Tongue (tissue), 2 donors: ENCODE results near the gene VWA5B2. TPM values are rescaled to one million over a fixed set of nuclear protein-coding genes. Genes with fewer than 3 reads are reported as not detected.
"Not testable (repeated sequence)": the region's sequence is repeated elsewhere in the genome, so short reads cannot be mapped to it uniquely, and the experiment has no call there.

Experiments
- DNase-seq: peaks from one replicate; pipeline ENCODE4 v3.0.0-alpha.2; 2015
- total RNA-seq: library from RNA; depleted of rRNA; stranded (reverse); fragments of >200 nt; gene quantifications from one replicate; pipeline ENCODE4 v1.2.3, GENCODE V29; 2014

The VWA5B2 gene
- total RNA-seq, 1 donor from 2014 or later = not detected

- DNase-seq = no peak
Observed at GRCh38 chr3:184242297-184242685, 12.9 kb downstream of the VWA5B2 start.

DNA sequence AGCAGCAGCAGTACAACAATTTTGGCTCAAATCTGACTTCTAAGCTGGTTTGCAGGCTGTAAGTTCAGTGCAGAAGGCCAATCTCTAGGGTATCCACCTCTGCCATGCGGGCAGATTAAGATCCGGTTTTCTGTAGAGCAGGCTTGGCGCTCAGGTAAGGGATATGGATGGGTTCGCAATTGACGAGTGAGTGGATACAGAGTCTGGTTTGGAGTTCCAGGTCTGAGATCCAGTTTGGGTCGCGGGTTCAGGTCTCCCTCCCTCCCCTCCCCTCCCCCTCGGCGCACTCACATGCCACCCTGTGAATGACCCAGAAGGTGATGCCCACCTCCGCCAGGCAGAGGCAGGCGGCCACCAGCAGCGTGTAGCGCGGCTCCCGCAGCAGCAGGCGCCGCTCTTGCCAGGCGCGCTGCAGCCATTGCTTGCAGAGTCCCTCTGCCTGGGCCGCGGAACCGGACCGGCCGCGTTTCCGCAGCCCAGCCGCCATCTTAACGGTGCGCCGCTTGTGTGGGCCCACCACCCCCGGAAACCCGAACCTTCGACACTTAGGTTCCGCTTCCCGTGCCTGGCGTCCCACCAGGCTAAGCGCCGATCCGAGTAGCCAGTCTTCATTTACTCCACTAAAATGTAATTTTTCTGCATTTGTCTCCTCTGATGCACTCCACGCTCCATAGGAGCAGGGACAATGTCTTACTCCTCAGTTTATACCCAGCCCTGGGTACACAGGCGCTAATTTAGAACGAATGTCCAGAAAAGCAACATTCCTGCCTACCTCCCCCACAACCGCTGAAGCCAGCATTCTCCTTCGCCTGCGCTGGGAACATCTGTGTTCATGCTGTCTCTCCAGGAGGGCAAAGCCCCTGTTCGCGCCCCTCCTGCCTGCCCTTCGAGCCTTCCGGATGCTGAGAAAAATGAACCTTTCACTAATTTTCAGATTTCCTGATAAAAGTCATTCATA lies 19.3 kb downstream of the VWA5B2 start, which contains the start of gene ALG3:
TSS of gene ALG3 (minus strand) at position 509 of the 958 bp plus-strand sequence. CDS start at position 487, 22 bp downstream.
- peak; percentile 93 for DNase-seq

DNA sequence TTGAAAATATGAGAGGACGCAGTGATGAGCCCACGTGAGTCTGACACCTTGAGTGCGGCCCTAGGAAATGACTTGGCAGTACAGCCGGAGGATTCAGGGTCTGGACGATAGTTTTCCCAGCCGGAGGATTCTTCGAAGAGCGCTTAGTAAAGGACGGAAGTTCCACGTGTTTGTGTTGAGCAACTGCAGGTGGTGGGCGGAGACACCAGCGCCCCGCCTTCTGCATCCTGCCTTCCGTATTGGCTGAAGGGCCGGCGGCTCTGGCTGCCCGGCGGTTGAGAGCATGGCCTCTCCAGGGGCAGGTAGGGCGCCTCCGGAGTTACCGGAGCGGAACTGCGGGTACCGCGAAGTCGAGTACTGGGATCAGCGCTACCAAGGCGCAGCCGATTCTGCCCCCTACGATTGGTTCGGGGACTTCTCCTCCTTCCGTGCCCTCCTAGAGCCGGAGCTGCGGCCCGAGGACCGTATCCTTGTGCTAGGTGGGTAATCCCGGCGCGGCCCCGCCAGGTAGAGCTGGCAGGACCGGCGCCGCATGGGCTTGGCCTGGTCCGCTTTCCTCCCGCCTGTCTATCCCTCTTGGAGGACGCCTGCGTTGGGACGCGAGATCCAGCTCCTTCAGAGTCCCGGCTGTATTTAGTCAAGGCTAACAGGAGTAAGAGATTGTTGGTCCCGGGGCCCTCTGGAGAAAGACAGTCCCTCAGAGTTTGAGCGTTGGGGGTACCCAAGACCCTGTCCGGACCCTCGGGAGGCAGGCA lies 20.2 kb downstream of the VWA5B2 start, which contains the start of gene EEF1AKMT4:
TSS of gene EEF1AKMT4 (plus strand) at position 261 of the 755 bp plus-strand sequence. CDS start at position 284, 23 bp downstream.
- DNase-seq = peak; percentile 97

DNA sequence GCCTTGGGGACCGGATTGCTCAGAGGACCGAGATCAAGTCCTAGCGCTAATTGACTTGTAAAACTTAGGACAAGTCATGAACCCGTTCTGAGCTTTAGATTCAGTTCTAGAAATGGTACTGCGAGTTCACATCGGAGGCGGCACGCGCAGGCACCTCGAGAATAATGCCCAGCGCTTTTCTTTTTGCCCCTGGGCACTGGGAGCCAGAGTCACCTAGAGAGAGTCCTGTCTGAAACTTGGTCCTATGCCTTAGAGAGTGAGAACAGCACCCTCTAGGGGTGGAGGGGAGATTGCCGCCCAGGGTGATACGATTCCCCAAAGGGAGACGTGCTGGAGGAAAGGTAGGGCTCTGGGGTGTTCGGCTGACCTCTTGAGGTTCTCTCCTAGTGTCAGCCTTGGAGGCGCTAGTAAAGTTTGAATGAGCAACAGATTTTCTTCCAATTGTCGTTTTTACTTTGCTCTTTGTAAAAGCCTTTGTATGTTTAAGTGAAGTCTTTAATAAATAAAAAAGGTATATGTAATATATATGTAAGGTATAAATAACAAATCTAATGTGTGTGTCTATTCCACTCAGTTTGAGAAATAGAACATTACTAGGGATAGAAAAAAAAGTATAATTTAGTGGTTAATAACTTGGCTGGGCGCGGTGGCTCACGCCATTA lies 20.9 kb downstream of the VWA5B2 start:
- DNase-seq = peak; percentile 85

DNA sequence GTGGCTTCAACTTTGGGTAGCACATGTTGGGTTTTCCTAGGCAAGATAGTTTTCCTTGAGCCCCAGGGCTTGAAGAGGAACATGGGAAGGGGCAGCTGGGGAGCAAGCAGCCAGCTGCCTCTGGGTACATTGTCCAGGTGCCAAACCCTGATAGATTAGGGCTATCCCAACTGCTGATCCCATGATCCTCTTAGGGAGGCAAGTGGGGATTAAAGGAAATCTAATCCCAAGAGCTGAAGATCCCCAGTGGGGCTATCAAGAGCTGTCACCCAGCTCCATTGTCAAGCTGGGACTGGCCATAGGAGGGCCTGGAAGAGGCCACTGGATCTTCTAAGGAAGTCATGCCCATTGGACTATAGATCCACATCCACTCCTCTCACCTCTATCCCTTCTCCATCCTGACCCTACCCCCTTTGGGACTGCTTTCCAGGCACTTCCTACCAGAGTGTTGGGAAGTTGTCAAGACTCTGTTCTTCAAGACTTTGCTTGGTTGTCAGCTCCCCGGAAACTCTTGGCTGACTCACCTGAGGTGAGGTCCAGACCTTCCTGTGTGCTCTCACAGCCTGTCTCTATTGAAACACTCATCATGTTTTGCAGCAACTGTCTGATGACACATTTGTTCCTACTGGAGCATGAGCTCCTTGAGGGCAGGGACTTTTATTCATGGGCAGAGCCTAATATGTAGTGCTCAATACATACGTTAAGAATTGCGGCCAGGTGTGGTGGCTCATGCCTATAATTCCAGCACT lies 26.1 kb downstream of the VWA5B2 start:
- no peak for DNase-seq

- DNase-seq = no peak
Observed at GRCh38 chr3:184257083-184257915, 27.9 kb downstream of the VWA5B2 start.

DNA sequence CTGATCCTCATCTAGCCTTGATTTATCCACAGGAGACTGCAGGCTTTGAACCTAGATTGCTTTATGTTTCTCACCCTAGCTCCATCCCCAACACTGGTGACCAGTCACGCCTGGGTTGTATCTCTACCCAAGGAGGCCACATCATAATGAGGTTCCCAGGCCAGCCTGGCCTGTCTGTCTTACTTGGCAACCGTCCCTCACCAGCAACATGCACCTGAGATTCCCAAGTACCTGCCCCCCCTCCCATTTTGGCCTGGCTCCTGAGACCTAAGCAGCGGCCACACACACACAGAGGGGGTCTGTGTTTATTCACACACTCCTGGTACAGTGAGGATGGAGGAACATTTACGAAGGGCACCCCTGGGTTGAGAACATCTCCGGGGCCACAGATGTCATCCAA lies 29.5 kb downstream of the VWA5B2 start:
- no peak for DNase-seq

DNA sequence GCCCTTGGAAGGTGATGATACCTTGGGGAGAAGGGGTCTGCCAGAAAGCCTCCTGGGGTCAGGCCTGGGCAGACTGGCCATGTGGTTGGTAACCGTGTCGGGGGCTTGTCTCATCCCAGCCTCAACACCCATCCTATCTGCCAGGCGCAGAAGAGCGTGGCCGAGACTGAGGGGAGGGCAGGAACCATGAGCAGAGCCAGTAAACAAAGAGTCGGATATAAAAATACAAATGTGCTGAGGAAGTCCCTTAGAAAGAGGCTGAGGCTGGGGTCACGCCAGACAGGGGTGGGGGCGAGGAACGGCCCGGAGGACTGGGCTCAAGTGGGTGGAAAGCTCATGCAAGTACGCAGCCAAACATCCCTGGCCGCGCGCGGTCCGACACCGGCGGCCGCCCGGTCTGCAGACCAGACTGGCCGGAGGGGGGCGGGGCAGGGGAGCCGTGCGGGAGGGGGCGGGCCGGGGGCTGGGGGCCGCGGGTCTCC lies 30.1 kb downstream of the VWA5B2 start:
- no peak for DNase-seq

GRCh38 chr3:184259878-184260723 lies 30.7 kb downstream of the VWA5B2 start:
- DNase-seq = peak; percentile 67

GRCh38 chr3:184260724-184261269 lies 31.4 kb downstream of the VWA5B2 start:
- DNase-seq = no peak

GRCh38 chr3:184261270-184261853 lies 32.0 kb downstream of the VWA5B2 start, which contains the start of gene CAMK2N2:
Gene CAMK2N2, minus strand, starts transcription at chr3:184261553. Its CDS starts 268 bp downstream, at chr3:184261285.
- DNase-seq = peak; percentile 20

DNA sequence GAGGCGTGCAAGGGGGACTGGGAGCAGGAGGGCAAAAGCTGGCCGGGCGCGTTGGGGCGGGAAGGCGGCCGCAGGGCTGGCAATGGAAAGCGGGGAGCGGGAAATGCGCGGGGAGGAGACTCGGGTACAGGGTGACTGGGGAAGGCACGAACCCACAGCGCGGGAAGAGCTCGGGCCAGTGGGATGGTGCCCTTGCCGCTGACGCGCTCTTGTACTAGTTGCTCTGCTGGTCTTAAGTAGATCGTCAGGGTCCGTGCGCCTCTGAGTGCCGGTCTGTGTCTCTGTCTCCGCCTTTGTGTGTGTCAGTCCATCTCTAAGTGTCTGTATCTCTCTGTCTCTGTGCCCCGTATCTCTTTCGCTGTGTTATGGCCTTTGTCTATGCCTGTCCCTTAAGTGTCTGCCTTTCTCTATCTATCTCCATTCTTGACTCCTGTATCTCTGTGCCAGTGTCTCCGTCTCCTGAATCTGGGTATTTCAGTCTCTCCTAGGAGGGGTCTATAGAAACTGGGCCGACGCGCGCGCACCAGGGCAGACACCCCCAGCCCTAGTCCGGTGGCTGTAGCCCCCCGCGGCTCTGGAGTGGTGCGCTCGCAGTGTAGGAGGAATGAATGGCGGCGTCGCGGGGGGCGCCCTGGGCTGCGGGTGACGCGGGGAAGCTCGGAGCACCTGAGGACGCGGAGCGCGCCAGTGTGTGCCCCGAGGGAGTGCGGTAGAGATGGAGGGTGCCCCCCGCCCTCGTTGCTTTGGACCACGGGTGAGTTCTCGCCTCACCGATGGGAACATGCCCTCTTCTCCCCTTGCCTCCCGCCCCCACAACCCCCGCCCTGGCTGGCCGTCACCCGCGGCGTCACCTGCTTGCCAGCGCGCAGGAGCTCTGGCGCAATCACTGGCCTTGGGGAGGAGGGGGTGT lies 32.7 kb downstream of the VWA5B2 start:
- no peak for DNase-seq

- DNase-seq = no peak
Observed at GRCh38 chr3:184262764-184263179, 33.4 kb downstream of the VWA5B2 start.

DNA sequence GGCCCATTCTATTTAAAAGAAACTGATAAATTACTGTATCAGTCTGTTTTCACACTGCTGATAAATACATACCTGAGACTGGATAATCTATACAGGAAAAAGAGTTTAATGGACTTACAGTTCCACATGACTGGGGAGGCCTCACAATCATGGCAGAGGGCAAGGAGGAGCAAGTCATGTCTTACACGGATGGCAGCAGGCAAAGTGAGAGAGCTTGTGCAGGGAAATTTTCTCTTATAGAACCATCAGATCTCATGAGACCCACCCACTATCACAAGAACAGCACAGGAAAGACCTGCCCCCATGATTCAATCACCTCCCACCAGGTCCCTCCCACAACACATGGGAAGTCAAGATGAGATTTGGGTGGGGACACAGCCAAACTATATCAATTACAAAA lies 37.9 kb downstream of the VWA5B2 start:
- DNase-seq = not testable (repeated sequence)

GRCh38 chr3:184272269-184272668 lies 42.9 kb downstream of the VWA5B2 start:
- DNase-seq = no peak

- no peak for DNase-seq
Observed at GRCh38 chr3:184275381-184275701, 46.0 kb downstream of the VWA5B2 start.
